ENCODE measurements around the gene GPC6. TPM values are rescaled to one million over a fixed set of nuclear protein-coding genes. Genes with fewer than 3 reads are reported as not detected.
"Not testable (repeated sequence)": the region's sequence is repeated elsewhere in the genome, so short reads cannot be mapped to it uniquely, and the experiment has no call there.

GPC6 gene
- polyA plus RNA-seq, 1 donor, result 26.7 TPM

- 100% methylated on average over 1 of the region's 5 CpGs for WGBS (ENCODE audit: insufficient coverage, low lambda C conversion rate)
- H3K27ac ChIP-seq (ENCODE audit: low read length), result no peak overlapping the region
- H3K4me3 ChIP-seq (ENCODE audit: low read length), result no peak overlapping the region
- H3K27me3 ChIP-seq (ENCODE audit: control insufficient read depth, insufficient read depth, low read length), result no peaks in the 10 kb centered on the region
- no peaks in the 10 kb centered on the region for H3K4me1 ChIP-seq (ENCODE audit: control insufficient read depth, insufficient read depth, low read length)
- H3K36me3 ChIP-seq (ENCODE audit: control insufficient read depth, insufficient read depth, low read length), result no peaks in the 10 kb centered on the region
- no peak for DNase-seq
- H3K9me3 ChIP-seq (ENCODE audit: control insufficient read depth, low read depth, low read length), result no peaks in the 10 kb centered on the region
Observed at GRCh38 chr13:93307651-93308050, 81.0 kb downstream of the GPC6 start.

GRCh38 chr13:93309886-93310523, 83.4 kb downstream of the GPC6 start:
- no peak overlapping the region for H3K27ac ChIP-seq (ENCODE audit: low read length)
- no peaks in the 10 kb centered on the region for H3K27me3 ChIP-seq (ENCODE audit: control insufficient read depth, insufficient read depth, low read length)
- DNase-seq, result peak in 1 of 2 donors; percentile 32
- no peaks in the 10 kb centered on the region for H3K36me3 ChIP-seq (ENCODE audit: control insufficient read depth, insufficient read depth, low read length)
- WGBS (ENCODE audit: insufficient coverage, low lambda C conversion rate), result 100% methylated on average over 1 of the region's 7 CpGs
- no peaks in the 10 kb centered on the region for H3K4me1 ChIP-seq (ENCODE audit: control insufficient read depth, insufficient read depth, low read length)
- no peaks in the 10 kb centered on the region for H3K9me3 ChIP-seq (ENCODE audit: control insufficient read depth, low read depth, low read length)
- no peak overlapping the region for H3K4me3 ChIP-seq (ENCODE audit: low read length)

GRCh38 chr13:93316841-93317240, 90.2 kb downstream of the GPC6 start:
- no peaks in the 10 kb centered on the region for H3K27me3 ChIP-seq (ENCODE audit: control insufficient read depth, insufficient read depth, low read length)
- 80% methylated on average over 1 of the region's 3 CpGs for whole genome bisulfite sequencing (ENCODE audit: insufficient coverage, low lambda C conversion rate)
- H3K27ac ChIP-seq (ENCODE audit: low read length), result no peak overlapping the region
- H3K4me1 ChIP-seq (ENCODE audit: control insufficient read depth, insufficient read depth, low read length), result no peaks in the 10 kb centered on the region
- H3K4me3 ChIP-seq (ENCODE audit: low read length), result no peak overlapping the region
- H3K9me3 ChIP-seq (ENCODE audit: control insufficient read depth, low read depth, low read length), result no peaks in the 10 kb centered on the region
- no peaks in the 10 kb centered on the region for H3K36me3 ChIP-seq (ENCODE audit: control insufficient read depth, insufficient read depth, low read length)
- DNase-seq, result no peak

GRCh38 chr13:93318534-93319254, 92.1 kb downstream of the GPC6 start:
- 40% methylated on average over 1 of the region's 4 CpGs for WGBS (ENCODE audit: insufficient coverage, low lambda C conversion rate)
- no peak overlapping the region for H3K4me3 ChIP-seq (ENCODE audit: low read length)
- no peaks in the 10 kb centered on the region for H3K9me3 ChIP-seq (ENCODE audit: control insufficient read depth, low read depth, low read length)
- H3K27me3 ChIP-seq (ENCODE audit: control insufficient read depth, insufficient read depth, low read length), result no peaks in the 10 kb centered on the region
- no peaks in the 10 kb centered on the region for H3K36me3 ChIP-seq (ENCODE audit: control insufficient read depth, insufficient read depth, low read length)
- peak; percentile 57 to 72 for DNase-seq
- no peaks in the 10 kb centered on the region for H3K4me1 ChIP-seq (ENCODE audit: control insufficient read depth, insufficient read depth, low read length)
- no peak overlapping the region for H3K27ac ChIP-seq (ENCODE audit: low read length)

GRCh38 chr13:93320942-93321341, 94.3 kb downstream of the GPC6 start:
- peaks cover 8% of the 10 kb centered on the region for H3K4me1 ChIP-seq (ENCODE audit: control insufficient read depth, insufficient read depth, low read length)
- 90% methylated on average over 3 of the region's 3 CpGs for WGBS (ENCODE audit: insufficient coverage, low lambda C conversion rate)
- no peak overlapping the region for H3K4me3 ChIP-seq (ENCODE audit: low read length)
- no peaks in the 10 kb centered on the region for H3K27me3 ChIP-seq (ENCODE audit: control insufficient read depth, insufficient read depth, low read length)
- no peak for DNase-seq
- no peak overlapping the region for H3K27ac ChIP-seq (ENCODE audit: low read length)
- H3K36me3 ChIP-seq (ENCODE audit: control insufficient read depth, insufficient read depth, low read length), result no peaks in the 10 kb centered on the region
- no peaks in the 10 kb centered on the region for H3K9me3 ChIP-seq (ENCODE audit: control insufficient read depth, low read depth, low read length)

- not testable (repeated sequence) for H3K36me3 ChIP-seq (ENCODE audit: control insufficient read depth, insufficient read depth, low read length); DNase-seq; H3K27me3 ChIP-seq (ENCODE audit: control insufficient read depth, insufficient read depth, low read length); H3K9me3 ChIP-seq (ENCODE audit: control insufficient read depth, low read depth, low read length); H3K4me1 ChIP-seq (ENCODE audit: control insufficient read depth, insufficient read depth, low read length); H3K27ac ChIP-seq (ENCODE audit: low read length); H3K4me3 ChIP-seq (ENCODE audit: low read length)
- WGBS (ENCODE audit: insufficient coverage, low lambda C conversion rate), result no CpG with 5 or more reads among the region's 1 CpG
Observed at GRCh38 chr13:93323880-93324279, 97.3 kb downstream of the GPC6 start.

GRCh38 chr13:93325303-93326233, 99.0 kb downstream of the GPC6 start:
- Histone ChIP-seq H3K4me3 (ENCODE audit: low read length) (no peak overlapping the region), H3K27ac (ENCODE audit: low read length) (peak overlapping the region; percentile 85), H3K36me3 (ENCODE audit: control insufficient read depth, insufficient read depth, low read length) (no peaks in the 10 kb centered on the region), H3K9me3 (ENCODE audit: control insufficient read depth, low read depth, low read length) (no peaks in the 10 kb centered on the region), H3K27me3 (ENCODE audit: control insufficient read depth, insufficient read depth, low read length) (no peaks in the 10 kb centered on the region), H3K4me1 (ENCODE audit: control insufficient read depth, insufficient read depth, low read length) (peaks cover 13% of the 10 kb centered on the region)
- DNase-seq, result no peak
- WGBS (ENCODE audit: insufficient coverage, low lambda C conversion rate), result no CpG with 5 or more reads among the region's 1 CpG

GRCh38 chr13:93326234-93326811, 99.7 kb downstream of the GPC6 start:
- H3K27me3 ChIP-seq (ENCODE audit: control insufficient read depth, insufficient read depth, low read length), result no peaks in the 10 kb centered on the region
- WGBS (ENCODE audit: insufficient coverage, low lambda C conversion rate), result 46% methylated on average over 4 of the region's 5 CpGs
- H3K4me1 ChIP-seq (ENCODE audit: control insufficient read depth, insufficient read depth, low read length), result peaks cover 13% of the 10 kb centered on the region
- peak overlapping the region; percentile 85 for H3K27ac ChIP-seq (ENCODE audit: low read length)
- H3K4me3 ChIP-seq (ENCODE audit: low read length), result no peak overlapping the region
- peak; percentile 76 to 80 for DNase-seq
- H3K9me3 ChIP-seq (ENCODE audit: control insufficient read depth, low read depth, low read length), result no peaks in the 10 kb centered on the region
- no peaks in the 10 kb centered on the region for H3K36me3 ChIP-seq (ENCODE audit: control insufficient read depth, insufficient read depth, low read length)

GRCh38 chr13:93328943-93329342, 102.3 kb downstream of the GPC6 start:
- no peak overlapping the region for H3K4me3 ChIP-seq (ENCODE audit: low read length)
- peak overlapping the region; percentile 72 for H3K27ac ChIP-seq (ENCODE audit: low read length)
- WGBS (ENCODE audit: insufficient coverage, low lambda C conversion rate), result 42% methylated on average over 1 of the region's 2 CpGs
- H3K9me3 ChIP-seq (ENCODE audit: control insufficient read depth, low read depth, low read length), result no peaks in the 10 kb centered on the region
- DNase-seq, result peak; percentile 47 to 75
- H3K4me1 ChIP-seq (ENCODE audit: control insufficient read depth, insufficient read depth, low read length), result peaks cover 13% of the 10 kb centered on the region
- no peaks in the 10 kb centered on the region for H3K27me3 ChIP-seq (ENCODE audit: control insufficient read depth, insufficient read depth, low read length)
- H3K36me3 ChIP-seq (ENCODE audit: control insufficient read depth, insufficient read depth, low read length), result no peaks in the 10 kb centered on the region

GRCh38 chr13:93336728-93337127, 110.1 kb downstream of the GPC6 start:
- H3K4me3 ChIP-seq (ENCODE audit: low read length), result no peak overlapping the region
- WGBS (ENCODE audit: insufficient coverage, low lambda C conversion rate), result 57% methylated on average over 1 of the region's 4 CpGs
- H3K36me3 ChIP-seq (ENCODE audit: control insufficient read depth, insufficient read depth, low read length), result no peaks in the 10 kb centered on the region
- H3K4me1 ChIP-seq (ENCODE audit: control insufficient read depth, insufficient read depth, low read length), result no peaks in the 10 kb centered on the region
- no peak for DNase-seq
- no peaks in the 10 kb centered on the region for H3K9me3 ChIP-seq (ENCODE audit: control insufficient read depth, low read depth, low read length)
- H3K27ac ChIP-seq (ENCODE audit: low read length), result no peak overlapping the region
- H3K27me3 ChIP-seq (ENCODE audit: control insufficient read depth, insufficient read depth, low read length), result no peaks in the 10 kb centered on the region
